Activated T-cell treated with anti-CD3 and anti-CD28 coated beads, Interleukin-2, amount 50 U/mL, for 4 hours (primary cell): ENCODE measurements around the gene COQ10A. TPM values are rescaled to one million over a fixed set of nuclear protein-coding genes. Genes with fewer than 3 reads are reported as not detected.
A peak's percentile ranks its signal among the peaks of the same experiment; 100 is the strongest.

Experiments
- ATAC-seq, 2 donors: fragments of 200-7000 bp; cut with Tn5 transposase; one replicate each; pipeline ENCODE4 v1.10.0; 2021
- DNase-seq: peaks from one replicate; pipeline ENCODE4 v3.0.0-alpha.2; 2020
- H3K27me3 Mint-ChIP-seq: one replicate; pipeline ENCODE4 v1.8.0; 2021; ENCODE audit warnings: low read depth, mixed read lengths
- H3K36me3 Mint-ChIP-seq: one replicate; pipeline ENCODE4 v1.8.0; 2022; ENCODE audit warnings: mixed read lengths; ENCODE audit not compliant: insufficient read depth
- H3K4me1 Mint-ChIP-seq: one replicate; pipeline ENCODE4 v1.8.0; 2021; ENCODE audit warnings: low read depth, mixed read lengths
- H3K4me3 Mint-ChIP-seq: one replicate; pipeline ENCODE4 v1.8.0; 2021; ENCODE audit warnings: mild to moderate bottlenecking, moderate library complexity, mixed read lengths
- H3K9me3 Mint-ChIP-seq: one replicate; pipeline ENCODE4 v1.8.0; 2021; ENCODE audit warnings: mixed read lengths
- total RNA-seq, 3 donors: library from RNA; stranded (reverse); gene quantifications; one replicate each; pipeline ENCODE4 v1.2.1, GENCODE V29; 2021

Gene COQ10A
- total RNA-seq, 3 donors from 2014 or later: 11.1 to 13.7 (median 11.5) TPM

- Mint-ChIP-seq H3K27me3 (no peaks in the 10 kb centered on the region), H3K4me1 (no peaks in the 10 kb centered on the region), H3K4me3 (no peak overlapping the region), H3K9me3 (no peaks in the 10 kb centered on the region), H3K36me3 (peaks cover 1% of the 10 kb centered on the region)
- DNase-seq (no peak), ATAC-seq (no peak)
Measured at GRCh38 chr12:56234746-56235436, 31.9 kb upstream of the COQ10A start.

DNA sequence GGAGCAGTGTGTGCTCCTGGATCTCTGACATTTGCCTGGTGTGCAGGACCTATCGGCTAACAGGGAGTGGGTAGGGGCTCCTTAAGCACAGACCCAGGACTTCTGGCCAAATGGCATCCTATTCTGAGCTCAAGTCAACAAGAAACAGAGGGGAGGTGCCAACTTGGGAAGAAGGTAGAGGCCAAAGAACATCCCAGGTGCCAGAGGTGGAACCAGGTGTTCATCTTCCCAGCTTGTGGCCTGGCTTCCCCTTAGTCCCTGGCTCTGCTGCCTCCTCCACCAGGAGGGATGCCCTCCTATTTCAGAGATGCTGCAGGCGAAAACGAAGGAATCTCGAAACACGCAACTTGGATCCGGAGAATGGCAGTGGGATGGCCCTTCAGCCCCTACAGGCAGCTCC lies 30.7 kb upstream of the COQ10A start:
- DNase-seq: no peak
- H3K36me3 Mint-ChIP-seq: peaks cover 1% of the 10 kb centered on the region
- no peaks in the 10 kb centered on the region for H3K9me3 Mint-ChIP-seq
- H3K4me1 Mint-ChIP-seq: no peaks in the 10 kb centered on the region
- no peak for ATAC-seq
- H3K4me3 Mint-ChIP-seq: no peak overlapping the region
- no peaks in the 10 kb centered on the region for H3K27me3 Mint-ChIP-seq

DNA sequence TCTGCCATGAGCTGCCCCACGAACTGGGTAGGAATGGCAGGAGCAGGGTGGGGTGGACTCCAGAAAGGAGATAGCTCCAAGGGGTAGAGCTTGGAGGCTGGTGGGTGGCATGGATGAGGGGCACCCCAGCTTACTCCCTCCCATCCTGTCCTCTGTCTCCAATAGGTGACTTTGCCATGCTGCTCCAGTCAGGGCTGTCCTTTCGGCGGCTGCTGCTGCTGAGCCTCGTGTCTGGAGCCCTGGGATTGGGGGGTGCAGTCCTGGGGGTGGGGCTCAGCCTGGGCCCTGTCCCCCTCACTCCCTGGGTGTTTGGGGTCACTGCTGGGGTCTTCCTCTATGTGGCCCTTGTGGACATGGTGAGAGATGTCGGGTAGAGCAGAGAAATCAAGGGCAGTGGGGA lies 29.8 kb upstream of the COQ10A start:
- Mint-ChIP-seq H3K4me3 (no peak overlapping the region), H3K27me3 (no peaks in the 10 kb centered on the region), H3K4me1 (no peaks in the 10 kb centered on the region), H3K9me3 (no peaks in the 10 kb centered on the region), H3K36me3 (peaks cover 5% of the 10 kb centered on the region)
- DNase-seq (no peak), ATAC-seq (no peak)

- DNase-seq: no peak
- Mint-ChIP-seq H3K27me3 (no peaks in the 10 kb centered on the region), H3K36me3 (peaks cover 7% of the 10 kb centered on the region), H3K4me1 (no peaks in the 10 kb centered on the region), H3K9me3 (no peaks in the 10 kb centered on the region), H3K4me3 (no peak overlapping the region)
- no peak for ATAC-seq
Measured at GRCh38 chr12:56237552-56237951, 29.2 kb upstream of the COQ10A start.

DNA sequence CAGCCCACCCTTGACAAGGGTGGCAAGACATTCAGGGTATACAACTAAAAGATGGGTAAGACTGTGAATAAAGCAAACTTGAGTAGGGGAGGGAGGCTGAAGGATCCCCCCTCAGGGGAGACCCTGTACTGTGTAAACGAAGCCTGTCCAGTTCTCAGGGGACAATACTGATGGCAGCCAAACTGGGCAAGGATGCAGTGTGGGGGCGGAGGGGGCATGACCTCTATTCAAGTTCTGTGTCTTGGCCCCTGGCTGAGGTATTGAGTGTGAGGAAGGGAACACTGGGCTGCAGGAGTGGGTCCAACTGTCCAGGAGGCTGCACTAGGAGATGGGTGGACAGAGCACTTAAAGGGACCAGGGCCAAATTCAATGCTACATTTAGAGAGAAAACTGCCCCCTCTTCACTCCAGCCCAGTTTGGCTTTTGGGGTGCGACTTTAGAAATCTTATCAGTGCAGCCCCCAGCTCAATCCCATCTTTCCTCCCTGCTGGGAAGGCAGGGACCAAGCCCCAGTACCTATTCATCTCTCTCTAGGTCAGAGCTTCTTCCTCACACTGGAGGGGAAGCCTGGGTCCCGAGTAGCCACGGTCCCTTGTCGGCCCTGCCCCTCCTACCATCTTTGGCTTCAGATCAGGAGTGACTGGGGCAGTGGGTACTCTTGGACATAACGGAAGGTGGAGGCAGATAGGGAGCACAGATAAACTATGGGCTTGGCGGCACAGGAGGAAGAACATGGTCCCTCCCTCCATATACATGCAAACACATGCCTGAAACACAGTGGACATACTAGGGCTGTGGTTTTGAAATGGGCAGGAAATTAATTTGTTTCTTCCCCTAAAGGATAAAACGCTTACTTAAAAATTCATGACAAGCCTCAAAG lies 25.1 kb upstream of the COQ10A start:
- ATAC-seq (no peak), DNase-seq (no peak)
- Mint-ChIP-seq H3K4me3 (no peak overlapping the region), H3K36me3 (peaks cover 20% of the 10 kb centered on the region), H3K4me1 (no peaks in the 10 kb centered on the region), H3K9me3 (no peaks in the 10 kb centered on the region), H3K27me3 (no peaks in the 10 kb centered on the region)

DNA sequence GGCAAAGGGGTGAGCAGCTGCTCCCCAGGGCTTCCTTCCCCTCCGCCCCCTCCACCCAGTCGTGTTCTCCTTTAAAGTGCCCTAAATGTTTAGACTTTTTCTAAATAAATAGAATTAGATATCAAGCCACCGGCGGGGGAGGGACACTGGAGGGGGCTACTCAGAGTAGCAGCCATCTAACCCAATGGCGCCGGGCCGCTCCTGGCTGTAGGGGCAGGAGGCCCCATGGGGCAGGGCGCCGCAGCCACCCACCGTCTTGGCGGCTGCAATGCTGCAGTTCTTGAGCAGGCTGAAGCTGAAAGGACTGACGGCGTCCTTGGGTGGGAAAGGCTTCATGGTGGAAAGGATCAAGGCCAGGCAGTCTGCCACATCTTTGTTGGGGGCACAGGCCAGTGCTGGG lies 23.8 kb upstream of the COQ10A start:
- H3K36me3 Mint-ChIP-seq: peaks cover 26% of the 10 kb centered on the region

DNA sequence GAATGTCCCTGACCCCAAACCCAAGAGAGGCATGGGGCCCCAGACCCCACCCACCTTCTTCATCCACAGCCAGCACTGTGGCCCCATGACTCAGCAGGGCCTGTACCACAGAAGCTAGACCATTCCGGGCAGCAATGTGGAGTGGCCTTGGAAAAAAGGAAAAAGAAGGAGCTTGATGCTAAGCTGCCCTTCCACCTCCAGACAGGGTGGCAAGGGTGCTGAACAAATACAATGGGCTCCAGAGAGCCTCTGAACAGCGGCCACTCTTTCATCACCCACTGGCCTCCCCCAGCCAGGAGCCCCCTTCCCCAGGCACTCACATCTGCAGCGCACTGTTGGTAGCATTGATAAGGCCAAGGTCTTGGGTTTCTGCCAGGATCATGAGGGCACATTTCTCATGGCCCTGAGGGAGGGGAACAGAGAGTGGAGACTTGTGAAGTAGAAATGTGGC lies 23.0 kb upstream of the COQ10A start:
- Mint-ChIP-seq H3K4me3 (no peak overlapping the region), H3K4me1 (no peaks in the 10 kb centered on the region), H3K27me3 (no peaks in the 10 kb centered on the region), H3K36me3 (peaks cover 26% of the 10 kb centered on the region), H3K9me3 (no peaks in the 10 kb centered on the region)
- ATAC-seq (no peak), DNase-seq (no peak)

More for the DNA sequence above, 23.8 kb upstream of the COQ10A start:
- H3K9me3 Mint-ChIP-seq: no peaks in the 10 kb centered on the region
- H3K4me3 Mint-ChIP-seq: no peak overlapping the region
- ATAC-seq: no peak
- no peaks in the 10 kb centered on the region for H3K27me3 Mint-ChIP-seq
- H3K4me1 Mint-ChIP-seq: no peaks in the 10 kb centered on the region
- DNase-seq: no peak

- DNase-seq (no peak), ATAC-seq (no peak)
- H3K9me3 Mint-ChIP-seq: no peaks in the 10 kb centered on the region
- no peaks in the 10 kb centered on the region for H3K27me3 Mint-ChIP-seq
- no peaks in the 10 kb centered on the region for H3K4me1 Mint-ChIP-seq
- peaks cover 30% of the 10 kb centered on the region for H3K36me3 Mint-ChIP-seq
- H3K4me3 Mint-ChIP-seq: no peak overlapping the region
Measured at GRCh38 chr12:56244494-56244893, 22.2 kb upstream of the COQ10A start.

DNA sequence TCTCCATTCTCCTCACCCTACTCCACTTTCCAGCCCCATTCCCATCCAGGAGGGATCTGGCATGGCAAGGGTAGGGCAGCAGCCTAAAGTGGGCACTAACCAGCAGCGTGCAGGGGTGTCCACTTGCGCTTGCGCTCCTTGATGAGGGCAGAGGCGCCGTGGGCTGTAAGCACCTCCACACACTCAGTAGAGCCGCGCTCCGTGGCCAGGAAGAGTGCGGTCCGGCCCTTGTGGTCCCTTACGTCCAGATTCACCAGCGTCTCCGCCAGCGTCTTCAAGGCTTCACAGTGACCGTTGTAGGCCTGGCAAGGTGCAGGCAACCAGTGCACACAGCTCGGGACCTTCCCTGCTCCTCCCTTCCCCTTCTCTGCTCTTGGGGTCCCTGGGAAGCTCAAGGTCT lies 18.8 kb upstream of the COQ10A start:
- ATAC-seq (no peak), DNase-seq (no peak)
- peaks cover 36% of the 10 kb centered on the region for H3K36me3 Mint-ChIP-seq
- no peak overlapping the region for H3K4me3 Mint-ChIP-seq
- no peaks in the 10 kb centered on the region for H3K27me3 Mint-ChIP-seq
- no peaks in the 10 kb centered on the region for H3K9me3 Mint-ChIP-seq
- H3K4me1 Mint-ChIP-seq: no peaks in the 10 kb centered on the region

- H3K4me1 Mint-ChIP-seq: no peaks in the 10 kb centered on the region
- ATAC-seq: no peak
- no peaks in the 10 kb centered on the region for H3K9me3 Mint-ChIP-seq
Measured at GRCh38 chr12:56248711-56249110, 18.0 kb upstream of the COQ10A start.

DNA sequence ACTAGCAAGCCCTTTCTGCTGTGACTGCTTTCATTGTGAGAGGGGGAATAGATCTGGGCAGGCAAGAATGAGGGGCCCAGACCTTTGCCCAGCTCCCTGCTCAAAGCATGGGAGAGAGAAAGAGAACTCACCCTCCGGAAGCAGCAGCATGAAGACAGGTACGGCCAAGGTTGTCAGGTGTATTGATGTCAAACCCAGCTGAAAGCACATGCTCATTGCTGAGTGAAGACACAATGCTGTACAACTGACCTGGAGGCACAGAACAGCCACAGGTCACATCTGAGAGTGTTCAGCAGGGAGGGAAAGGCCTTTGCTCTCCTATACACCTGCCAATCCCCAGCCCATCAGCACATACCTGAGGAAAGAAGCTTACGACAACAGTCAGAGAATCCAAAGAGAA lies 14.1 kb upstream of the COQ10A start:
- Mint-ChIP-seq H3K27me3 (no peaks in the 10 kb centered on the region), H3K4me3 (no peak overlapping the region), H3K4me1 (peaks cover 18% of the 10 kb centered on the region), H3K9me3 (no peaks in the 10 kb centered on the region), H3K36me3 (peaks cover 40% of the 10 kb centered on the region)
- no peak for ATAC-seq
- no peak for DNase-seq

More at GRCh38 chr12:56248711-56249110, 18.0 kb upstream of the COQ10A start:
- Mint-ChIP-seq H3K36me3 (peaks cover 41% of the 10 kb centered on the region), H3K27me3 (no peaks in the 10 kb centered on the region), H3K4me3 (no peak overlapping the region)
- DNase-seq: no peak

DNA sequence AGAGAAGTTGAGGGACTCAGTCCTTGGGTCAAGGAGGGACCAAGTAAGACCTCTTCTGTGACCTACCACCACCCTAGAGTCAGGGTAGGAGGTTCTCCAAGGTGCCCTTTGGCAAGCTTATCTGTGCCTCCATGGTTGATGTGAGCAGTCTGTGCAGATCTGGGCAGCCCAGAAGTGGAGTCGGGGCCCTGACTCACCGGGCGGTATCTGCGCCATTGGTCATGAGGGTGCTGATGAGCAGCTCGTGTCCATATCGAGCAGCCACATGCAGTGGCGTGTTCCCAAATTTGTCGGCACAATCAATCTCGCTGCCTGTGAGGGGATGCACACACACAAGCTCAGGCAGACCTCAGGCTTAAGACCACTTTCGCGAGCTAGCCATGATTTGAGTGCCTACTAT lies 13.7 kb upstream of the COQ10A start:
- no peak for DNase-seq
- Mint-ChIP-seq H3K4me1 (peaks cover 18% of the 10 kb centered on the region), H3K27me3 (no peaks in the 10 kb centered on the region), H3K4me3 (no peak overlapping the region), H3K36me3 (peaks cover 38% of the 10 kb centered on the region), H3K9me3 (no peaks in the 10 kb centered on the region)
- no peak for ATAC-seq

- no peaks in the 10 kb centered on the region for H3K27me3 Mint-ChIP-seq
- H3K36me3 Mint-ChIP-seq: peaks cover 33% of the 10 kb centered on the region
- ATAC-seq: no peak
- H3K4me3 Mint-ChIP-seq: peak overlapping the region; percentile 49
- peaks cover 25% of the 10 kb centered on the region for H3K4me1 Mint-ChIP-seq
- no peaks in the 10 kb centered on the region for H3K9me3 Mint-ChIP-seq
- DNase-seq: no peak
Measured at GRCh38 chr12:56255671-56256070, 11.1 kb upstream of the COQ10A start.

GRCh38 chr12:56256326-56256960 lies 10.3 kb upstream of the COQ10A start:
- peaks cover 33% of the 10 kb centered on the region for H3K36me3 Mint-ChIP-seq
- H3K27me3 Mint-ChIP-seq: no peaks in the 10 kb centered on the region
- H3K4me3 Mint-ChIP-seq: peak overlapping the region; percentile 88

More at GRCh38 chr12:56256326-56256960, 10.3 kb upstream of the COQ10A start:
- no peak for ATAC-seq
- Mint-ChIP-seq H3K4me1 (peaks cover 25% of the 10 kb centered on the region), H3K9me3 (no peaks in the 10 kb centered on the region)
- DNase-seq: no peak
